PFSK-1 (cell line): Measurements from ENCODE around the gene RPS6KL1.

Source experiments
- FOXP2 ChIP-seq: optimal IDR thresholded peaks from 2 replicates; pipeline ENCODE3; 2011; ENCODE audit warnings: borderline replicate concordance, control low read depth, inconsistent platforms; ENCODE audit not compliant: insufficient read depth; ENCODE audit errors: extremely low read length, extremely low read depth
- POLR2AphosphoS5 ChIP-seq: IDR thresholded peaks from 2 replicates; pipeline ENCODE4 v1.6.1; 2012; ENCODE audit warnings: low read depth, mild to moderate bottlenecking, control low read depth, low read length, moderate library complexity
- REST ChIP-seq, 2 experiments: IDR thresholded peaks; 2 replicates each; pipeline versions ENCODE4 v1.6.1 to v1.8.0; 2011 to 2012; ENCODE audit warnings: low read depth in 2 of 2, low read length in 2 of 2, control low read depth in 1 of 2, inconsistent platforms in 1 of 2, mild to moderate bottlenecking in 1 of 2, moderate library complexity in 1 of 2; ENCODE audit not compliant: insufficient read depth in 1 of 2
- SIN3A ChIP-seq: IDR thresholded peaks from 2 replicates; pipeline ENCODE4 v1.6.1; 2012; ENCODE audit warnings: mild to moderate bottlenecking, low read length, moderate library complexity, borderline replicate concordance; ENCODE audit not compliant: insufficient read depth
- TAF1 ChIP-seq: IDR thresholded peaks from 2 replicates; pipeline ENCODE4 v1.6.1; 2012; ENCODE audit warnings: low read length, control low read depth, borderline replicate concordance; ENCODE audit not compliant: insufficient read depth

RPS6KL1 gene

GRCh38 chr14:74915826-74916225, 7.2 kb downstream of the RPS6KL1 start:
- TF ChIP-seq TAF1 (no peak), SIN3A (no peak), FOXP2 (no peak), REST (IDR thresholded peaks at IDR 0.05; ENCODE audit: insufficient read depth in 1 of 2, low read depth in 2 of 2, low read length in 2 of 2) (no peak), POLR2AphosphoS5 (no peak)

DNA sequence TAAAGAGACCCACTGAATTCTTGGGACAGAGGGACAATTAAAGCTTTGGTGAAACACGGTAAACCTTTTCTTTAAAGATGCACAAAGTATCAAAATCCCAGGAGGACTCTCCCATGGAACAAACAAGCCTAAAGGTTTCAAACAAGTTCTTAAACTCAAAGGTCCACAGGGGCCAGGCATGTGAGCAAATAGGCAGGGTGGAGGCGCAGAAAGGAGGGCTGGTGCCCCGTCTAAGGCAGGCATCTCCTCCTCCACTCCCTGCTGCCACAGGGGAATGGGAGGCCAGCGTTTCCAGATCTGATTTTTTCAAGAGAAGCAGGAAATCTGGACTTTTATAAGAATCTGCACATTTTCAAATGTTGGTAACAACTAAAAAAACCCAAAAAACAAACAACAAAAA, 7.6 kb downstream of the RPS6KL1 start:
- TF ChIP-seq REST (IDR thresholded peaks at IDR 0.05; ENCODE audit: insufficient read depth in 1 of 2, low read depth in 2 of 2, low read length in 2 of 2) (no peak), POLR2AphosphoS5 (no peak), SIN3A (no peak), TAF1 (no peak), FOXP2 (no peak)

- TF ChIP-seq TAF1, result no peak
- TF ChIP-seq REST (IDR thresholded peaks at IDR 0.05; ENCODE audit: insufficient read depth in 1 of 2, low read depth in 2 of 2, low read length in 2 of 2), result no peak
- no peak for TF ChIP-seq SIN3A
- no peak for TF ChIP-seq POLR2AphosphoS5
- TF ChIP-seq FOXP2, result no peak
Observed at GRCh38 chr14:74913986-74914573, 9.0 kb downstream of the RPS6KL1 start.

DNA sequence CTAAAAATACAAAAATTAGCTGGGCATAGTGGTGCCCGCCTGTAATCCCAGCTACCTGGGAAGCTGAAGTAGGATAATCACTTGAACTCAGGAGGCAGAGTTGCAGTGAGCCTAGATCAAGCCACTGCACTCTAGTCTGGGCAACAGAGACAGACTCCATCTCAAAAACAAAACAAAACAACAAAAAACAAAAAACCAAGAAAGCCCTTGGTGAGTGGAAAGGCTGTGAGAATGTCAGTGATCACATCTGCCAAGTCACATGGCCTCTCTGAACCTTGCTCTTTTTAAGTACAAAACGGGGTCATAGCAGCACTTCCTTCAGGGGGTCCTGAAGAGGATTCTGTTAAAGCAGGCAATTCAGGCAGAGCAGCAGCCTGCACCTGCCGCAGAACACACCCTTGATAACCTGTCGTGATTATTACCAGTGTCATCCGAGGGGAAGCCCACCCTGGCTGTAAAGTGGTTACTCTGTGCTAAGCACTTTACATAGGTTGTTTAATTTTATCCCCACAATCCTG, 9.6 kb downstream of the RPS6KL1 start:
- TF ChIP-seq REST (IDR thresholded peaks at IDR 0.05; ENCODE audit: insufficient read depth in 1 of 2, low read depth in 2 of 2, low read length in 2 of 2) (no peak), TAF1 (no peak), SIN3A (no peak), POLR2AphosphoS5 (no peak), FOXP2 (no peak)
